Measurements from ENCODE around the gene MOB2.
A peak's percentile ranks its signal among the peaks of the same experiment; 100 is the strongest.

MOB2 gene, protein sequence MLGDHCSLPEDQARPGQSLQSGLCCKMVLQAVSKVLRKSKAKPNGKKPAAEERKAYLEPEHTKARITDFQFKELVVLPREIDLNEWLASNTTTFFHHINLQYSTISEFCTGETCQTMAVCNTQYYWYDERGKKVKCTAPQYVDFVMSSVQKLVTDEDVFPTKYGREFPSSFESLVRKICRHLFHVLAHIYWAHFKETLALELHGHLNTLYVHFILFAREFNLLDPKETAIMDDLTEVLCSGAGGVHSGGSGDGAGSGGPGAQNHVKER

GRCh38 chr11:1486054-1486825 lies at the start of gene MOB2:
MOB2 (minus strand) TSS chr11:1486779; CDS start chr11:1486556, 223 bp downstream.
- Histone ChIP-seq H3K9me3 (ENCODE audit: control insufficient read depth in 5 of 5, low read length in 5 of 5) (no peaks in the 10 kb centered on the region), H3K36me3 (ENCODE audit: control insufficient read depth in 5 of 5, insufficient read depth in 5 of 5, low read length in 5 of 5) (peaks cover 0 to 4% (median 0%) of the 10 kb centered on the region in 5 donors), H3K27ac (ENCODE audit: low read depth, low read length) (no peak within 1 kb of the TSS), H3K27me3 (ENCODE audit: control insufficient read depth in 5 of 5, insufficient read depth in 4 of 5, low read length in 5 of 5) (no peaks in the 10 kb centered on the region), H3K9ac (ENCODE audit: low read length in 5 of 5) (peak within 1 kb of the TSS in 2 of 5 donors; percentile 4 to 54), H3K4me3 (ENCODE audit: low read depth in 1 of 5, low read length in 5 of 5) (peak within 1 kb of the TSS in 3 of 5 donors; percentile 22 to 40 (median 33)), H3K4me1 (ENCODE audit: control insufficient read depth in 5 of 5, insufficient read depth in 5 of 5, low read length in 5 of 5) (peaks cover 14 to 76% (median 69%) of the 10 kb centered on the region in 5 donors)

DNA sequence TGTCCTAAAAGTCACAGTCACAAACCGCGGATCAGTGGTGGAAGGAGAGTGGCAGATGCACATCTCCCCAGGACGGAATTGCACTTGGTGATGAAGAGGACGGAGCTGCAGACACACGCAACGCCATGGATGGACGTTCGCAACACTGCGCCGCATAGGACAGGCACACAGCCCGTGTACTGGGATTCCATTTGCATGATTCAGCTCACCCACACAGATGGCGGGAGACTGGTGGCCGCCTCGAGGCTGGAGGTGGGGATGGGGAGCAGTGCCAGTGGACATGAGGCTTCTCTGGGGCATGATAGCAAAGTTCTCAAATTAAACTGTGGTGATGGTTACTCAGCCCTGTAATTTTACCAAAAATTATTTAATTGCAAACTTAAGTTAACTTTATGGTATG lies 48.1 kb upstream of the MOB2 start:
- H3K4me1 ChIP-seq (ENCODE audit: control insufficient read depth in 5 of 5, insufficient read depth in 5 of 5, low read length in 5 of 5) = peaks cover 15 to 66% (median 43%) of the 10 kb centered on the region in 5 donors
- H3K36me3 ChIP-seq (ENCODE audit: control insufficient read depth in 5 of 5, insufficient read depth in 5 of 5, low read length in 5 of 5) = peaks cover 0 to 21% (median 8%) of the 10 kb centered on the region in 5 donors
- H3K9ac ChIP-seq (ENCODE audit: low read length in 5 of 5) = no peak overlapping the region
- peaks cover 0 to 5% (median 4%) of the 10 kb centered on the region in 5 donors for H3K9me3 ChIP-seq (ENCODE audit: control insufficient read depth in 5 of 5, low read length in 5 of 5)
- peaks cover 0 to 5% (median 0%) of the 10 kb centered on the region in 5 donors for H3K27me3 ChIP-seq (ENCODE audit: control insufficient read depth in 5 of 5, insufficient read depth in 4 of 5, low read length in 5 of 5)
- H3K27ac ChIP-seq (ENCODE audit: low read depth, low read length) = no peak overlapping the region
- H3K4me3 ChIP-seq (ENCODE audit: low read depth in 1 of 5, low read length in 5 of 5) = no peak overlapping the region

DNA sequence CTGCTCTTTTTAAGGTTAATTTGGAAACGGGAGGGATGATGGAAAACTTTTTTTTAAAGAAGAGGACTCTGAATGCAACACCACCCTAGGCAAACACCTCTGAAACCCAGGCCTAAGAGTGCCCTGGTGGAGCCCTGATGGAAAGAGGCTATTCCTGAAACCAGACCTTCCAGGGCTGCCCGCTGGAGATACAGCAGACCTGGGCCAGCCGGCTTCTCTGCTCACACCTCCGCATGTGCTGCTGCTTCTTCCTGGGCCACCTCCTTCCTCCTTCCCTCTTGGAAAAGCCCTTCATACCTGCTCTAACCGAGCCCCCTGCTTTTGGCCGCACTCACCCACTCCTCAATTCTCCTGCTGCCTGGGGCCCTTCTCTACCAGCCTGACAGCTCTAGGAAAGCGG lies 47.6 kb upstream of the MOB2 start:
- Histone ChIP-seq H3K9me3 (ENCODE audit: control insufficient read depth in 5 of 5, low read length in 5 of 5) (peaks cover 0 to 5% (median 4%) of the 10 kb centered on the region in 5 donors), H3K27me3 (ENCODE audit: control insufficient read depth in 5 of 5, insufficient read depth in 4 of 5, low read length in 5 of 5) (peaks cover 0 to 5% (median 0%) of the 10 kb centered on the region in 5 donors), H3K9ac (ENCODE audit: low read length in 5 of 5) (no peak overlapping the region), H3K36me3 (ENCODE audit: control insufficient read depth in 5 of 5, insufficient read depth in 5 of 5, low read length in 5 of 5) (peaks cover 0 to 21% (median 8%) of the 10 kb centered on the region in 5 donors), H3K4me3 (ENCODE audit: low read depth in 1 of 5, low read length in 5 of 5) (no peak overlapping the region), H3K4me1 (ENCODE audit: control insufficient read depth in 5 of 5, insufficient read depth in 5 of 5, low read length in 5 of 5) (peaks cover 15 to 71% (median 43%) of the 10 kb centered on the region in 5 donors), H3K27ac (ENCODE audit: low read depth, low read length) (no peak overlapping the region)

DNA sequence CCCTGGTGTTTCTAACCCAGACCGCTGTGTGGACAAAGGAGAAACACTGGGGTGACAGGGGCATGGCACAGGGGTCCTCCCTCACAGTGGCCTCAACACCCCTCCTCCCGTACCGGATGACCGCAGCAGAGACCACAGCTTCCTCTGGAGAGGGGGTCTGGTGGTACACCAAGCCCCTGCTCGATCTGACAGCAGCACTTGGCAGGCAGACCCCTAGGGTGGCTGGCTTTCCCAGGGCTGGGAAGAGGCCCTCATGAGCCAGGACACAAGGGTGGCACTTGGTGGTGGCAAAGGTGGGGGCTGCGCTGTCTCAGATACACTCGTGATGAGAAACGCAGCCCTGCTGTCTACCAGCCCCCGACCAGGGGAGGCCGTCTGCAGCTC lies 46.8 kb upstream of the MOB2 start:
- Histone ChIP-seq H3K27me3 (ENCODE audit: control insufficient read depth in 5 of 5, insufficient read depth in 4 of 5, low read length in 5 of 5) (peaks cover 0 to 5% (median 0%) of the 10 kb centered on the region in 5 donors), H3K36me3 (ENCODE audit: control insufficient read depth in 5 of 5, insufficient read depth in 5 of 5, low read length in 5 of 5) (peaks cover 0 to 21% (median 8%) of the 10 kb centered on the region in 5 donors), H3K4me3 (ENCODE audit: low read depth in 1 of 5, low read length in 5 of 5) (no peak overlapping the region), H3K9me3 (ENCODE audit: control insufficient read depth in 5 of 5, low read length in 5 of 5) (peaks cover 0 to 5% (median 4%) of the 10 kb centered on the region in 5 donors), H3K4me1 (ENCODE audit: control insufficient read depth in 5 of 5, insufficient read depth in 5 of 5, low read length in 5 of 5) (peaks cover 15 to 79% (median 45%) of the 10 kb centered on the region in 5 donors), H3K9ac (ENCODE audit: low read length in 5 of 5) (no peak overlapping the region), H3K27ac (ENCODE audit: low read depth, low read length) (no peak overlapping the region)

GRCh38 chr11:1532606-1533341 lies 46.2 kb upstream of the MOB2 start:
- Histone ChIP-seq H3K9ac (ENCODE audit: low read length in 5 of 5) (no peak overlapping the region), H3K27me3 (ENCODE audit: control insufficient read depth in 5 of 5, insufficient read depth in 4 of 5, low read length in 5 of 5) (peaks cover 0 to under 1% (median 0%) of the 10 kb centered on the region in 5 donors), H3K4me3 (ENCODE audit: low read depth in 1 of 5, low read length in 5 of 5) (no peak overlapping the region), H3K4me1 (ENCODE audit: control insufficient read depth in 5 of 5, insufficient read depth in 5 of 5, low read length in 5 of 5) (peaks cover 15 to 83% (median 46%) of the 10 kb centered on the region in 5 donors), H3K9me3 (ENCODE audit: control insufficient read depth in 5 of 5, low read length in 5 of 5) (no peaks in the 10 kb centered on the region), H3K36me3 (ENCODE audit: control insufficient read depth in 5 of 5, insufficient read depth in 5 of 5, low read length in 5 of 5) (peaks cover 0 to 21% (median 8%) of the 10 kb centered on the region in 5 donors), H3K27ac (ENCODE audit: low read depth, low read length) (peak overlapping the region; percentile 24)

- H3K27ac ChIP-seq (ENCODE audit: low read depth, low read length) = peak overlapping the region; percentile 24
- no peak overlapping the region for H3K9ac ChIP-seq (ENCODE audit: low read length in 5 of 5)
- peaks cover 0 to 21% (median 8%) of the 10 kb centered on the region in 5 donors for H3K36me3 ChIP-seq (ENCODE audit: control insufficient read depth in 5 of 5, insufficient read depth in 5 of 5, low read length in 5 of 5)
- H3K4me3 ChIP-seq (ENCODE audit: low read depth in 1 of 5, low read length in 5 of 5) = no peak overlapping the region
- peaks cover 15 to 80% (median 46%) of the 10 kb centered on the region in 5 donors for H3K4me1 ChIP-seq (ENCODE audit: control insufficient read depth in 5 of 5, insufficient read depth in 5 of 5, low read length in 5 of 5)
- no peaks in the 10 kb centered on the region for H3K9me3 ChIP-seq (ENCODE audit: control insufficient read depth in 5 of 5, low read length in 5 of 5)
- H3K27me3 ChIP-seq (ENCODE audit: control insufficient read depth in 5 of 5, insufficient read depth in 4 of 5, low read length in 5 of 5) = no peaks in the 10 kb centered on the region
These were observed 45.5 kb upstream of the MOB2 start for GRCh38 chr11:1532014-1532586.

DNA sequence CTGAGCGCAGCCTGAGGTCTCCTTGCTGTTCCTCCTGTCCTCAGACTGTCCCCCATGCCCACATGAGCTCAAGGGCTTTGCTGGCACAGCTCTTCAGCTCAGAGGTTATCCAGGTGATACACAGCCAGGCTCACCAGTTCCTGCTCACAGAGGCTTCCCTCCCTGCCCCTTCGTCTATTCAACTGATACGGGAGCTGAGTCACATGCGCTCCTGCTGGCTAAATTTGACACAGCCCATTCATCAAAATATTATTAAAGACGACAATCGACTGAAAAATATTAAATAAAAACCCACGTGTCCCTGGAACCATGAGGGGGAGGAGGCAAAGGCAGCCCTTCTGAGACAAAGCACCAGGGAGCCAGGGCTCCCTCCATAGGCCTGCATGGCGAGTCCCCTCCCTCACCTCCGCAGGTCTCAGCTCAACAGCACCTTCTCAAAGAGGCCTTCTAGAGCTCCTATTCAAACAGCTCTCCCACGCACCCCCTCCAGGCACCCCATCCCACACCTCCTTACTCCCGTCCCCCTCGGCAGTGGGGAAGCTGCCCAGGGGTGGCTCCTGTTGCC lies 45.0 kb upstream of the MOB2 start:
- Histone ChIP-seq H3K27me3 (ENCODE audit: control insufficient read depth in 5 of 5, insufficient read depth in 4 of 5, low read length in 5 of 5) (no peaks in the 10 kb centered on the region), H3K4me1 (ENCODE audit: control insufficient read depth in 5 of 5, insufficient read depth in 5 of 5, low read length in 5 of 5) (peaks cover 15 to 80% (median 46%) of the 10 kb centered on the region in 5 donors), H3K36me3 (ENCODE audit: control insufficient read depth in 5 of 5, insufficient read depth in 5 of 5, low read length in 5 of 5) (peaks cover 0 to 21% (median 8%) of the 10 kb centered on the region in 5 donors), H3K9ac (ENCODE audit: low read length in 5 of 5) (no peak overlapping the region), H3K27ac (ENCODE audit: low read depth, low read length) (peak overlapping the region; percentile 24), H3K9me3 (ENCODE audit: control insufficient read depth in 5 of 5, low read length in 5 of 5) (no peaks in the 10 kb centered on the region), H3K4me3 (ENCODE audit: low read depth in 1 of 5, low read length in 5 of 5) (no peak overlapping the region)

GRCh38 chr11:1530686-1531448 lies 44.3 kb upstream of the MOB2 start:
- H3K4me1 ChIP-seq (ENCODE audit: control insufficient read depth in 5 of 5, insufficient read depth in 5 of 5, low read length in 5 of 5) = peaks cover 15 to 73% (median 45%) of the 10 kb centered on the region in 5 donors
- no peak overlapping the region for H3K4me3 ChIP-seq (ENCODE audit: low read depth in 1 of 5, low read length in 5 of 5)
- no peak overlapping the region for H3K27ac ChIP-seq (ENCODE audit: low read depth, low read length)
- no peaks in the 10 kb centered on the region for H3K27me3 ChIP-seq (ENCODE audit: control insufficient read depth in 5 of 5, insufficient read depth in 4 of 5, low read length in 5 of 5)
- no peaks in the 10 kb centered on the region for H3K9me3 ChIP-seq (ENCODE audit: control insufficient read depth in 5 of 5, low read length in 5 of 5)
- H3K9ac ChIP-seq (ENCODE audit: low read length in 5 of 5) = no peak overlapping the region
- peaks cover 0 to 20% (median 8%) of the 10 kb centered on the region in 5 donors for H3K36me3 ChIP-seq (ENCODE audit: control insufficient read depth in 5 of 5, insufficient read depth in 5 of 5, low read length in 5 of 5)

DNA sequence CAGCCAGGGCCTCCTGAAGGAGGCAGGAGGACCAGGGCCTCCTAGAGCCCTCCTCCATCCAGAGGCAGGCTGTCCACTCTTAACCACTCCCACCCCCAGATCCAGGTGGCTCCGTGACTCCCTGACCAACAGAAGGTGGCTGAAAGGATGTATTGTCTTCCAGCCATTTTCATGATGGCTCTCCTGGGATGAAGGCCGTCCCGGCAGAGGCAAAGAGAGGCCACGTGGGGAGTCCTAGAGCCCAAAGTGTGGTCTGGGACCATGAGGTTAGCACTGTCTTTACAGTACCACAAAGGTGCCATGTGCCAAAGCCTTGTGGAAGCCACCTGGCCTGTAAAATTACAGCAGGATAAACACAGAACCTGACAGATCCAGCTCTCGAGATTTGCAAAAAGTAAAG lies 43.2 kb upstream of the MOB2 start:
- H3K27me3 ChIP-seq (ENCODE audit: control insufficient read depth in 5 of 5, insufficient read depth in 4 of 5, low read length in 5 of 5) = no peaks in the 10 kb centered on the region
- H3K27ac ChIP-seq (ENCODE audit: low read depth, low read length) = no peak overlapping the region
- H3K36me3 ChIP-seq (ENCODE audit: control insufficient read depth in 5 of 5, insufficient read depth in 5 of 5, low read length in 5 of 5) = peaks cover 0 to 14% (median 8%) of the 10 kb centered on the region in 5 donors
- peak overlapping the region in 1 of 5 donors; percentile 12 for H3K9ac ChIP-seq (ENCODE audit: low read length in 5 of 5)
- H3K4me3 ChIP-seq (ENCODE audit: low read depth in 1 of 5, low read length in 5 of 5) = no peak overlapping the region
- no peaks in the 10 kb centered on the region for H3K9me3 ChIP-seq (ENCODE audit: control insufficient read depth in 5 of 5, low read length in 5 of 5)
- H3K4me1 ChIP-seq (ENCODE audit: control insufficient read depth in 5 of 5, insufficient read depth in 5 of 5, low read length in 5 of 5) = peaks cover 15 to 62% (median 36%) of the 10 kb centered on the region in 5 donors

All from subcutaneous abdominal adipose tissue (tissue), 5 donors.